A549 (cell line): ENCODE results near the gene REV1. TPM values are rescaled to one million over a fixed set of nuclear protein-coding genes. Genes with fewer than 3 reads are reported as not detected.
A peak's percentile ranks its signal among the peaks of the same experiment; 100 is the strongest.

Experiments used
- ATAC-seq, 2 experiments: fragments of 200-7000 bp in 1 of 2; fragments of >200 bp in 1 of 2; cut with Nextera tagmentation in 1 of 2; cut with Tn5 transposase in 1 of 2; 3 replicates each; pipeline versions ENCODE4 v1.8.0 to v1.9.1; 2018 to 2020; ENCODE audit warnings: mild to moderate bottlenecking in 1 of 2, moderate library complexity in 1 of 2
- CTCF ChIA-PET: fragments of 300-600 bp; sonication (Branson Sonifier 250); formaldehyde crosslinking; extraction: SDS; loops from one replicate; lab custom pipeline; 2021; ENCODE audit warnings: antibody characterized with exemption, inconsistent platforms; lab: Yijun Ruan, JAX
- POLR2A ChIA-PET: fragments of 350-600 bp; formaldehyde crosslinking; extraction: SDS; loops from one replicate; lab custom pipeline; 2021; ENCODE audit warnings: antibody characterized with exemption, inconsistent platforms; lab: Yijun Ruan, JAX
- DNase-seq, 2 experiments: peaks; one replicate each; pipeline versions ENCODE4 v3.0.0 to v3.0.0-alpha.2; 2011 to 2016; ENCODE audit warnings: low read depth in 1 of 2, low spot score in 1 of 2
- FAIRE-seq: peaks from 2 replicates; lab custom pipeline; 2011; peaks lifted over from hg19 to GRCh38; lab: Jason Lieb, UNC
- H3K27ac ChIP-seq, 2 experiments: fragments of >200 bp; sonication (Bioruptor Twin); formaldehyde crosslinking; 3 replicates each; pipeline ENCODE4 v1.5.1; 2016 to 2017
- H3K4me1 ChIP-seq: fragments of >200 bp; sonication (Bioruptor Twin); formaldehyde crosslinking; 3 replicates; pipeline ENCODE4 v1.6.1; 2016
- H3K4me2 ChIP-seq: fragments of >200 bp; sonication (Bioruptor Twin); formaldehyde crosslinking; 3 replicates; pipeline ENCODE4 v1.6.1; 2016
- H3K4me3 ChIP-seq: fragments of >200 bp; sonication (Bioruptor Twin); formaldehyde crosslinking; 3 replicates; pipeline ENCODE4 v1.5.1; 2016
- H3K9me3 ChIP-seq: fragments of >200 bp; sonication (Bioruptor Twin); formaldehyde crosslinking; 3 replicates; pipeline ENCODE4 v1.6.1; 2016
- BCL3 ChIP-seq: fragments of >200 bp; sonication (Bioruptor Twin); formaldehyde crosslinking; IDR thresholded peaks from 3 replicates; pipeline ENCODE4 v1.6.1; 2016
- CBX8 ChIP-seq: fragments of 200-600 bp; sonication (generic); IDR thresholded peaks from 2 replicates; pipeline ENCODE4 v1.6.1; 2016
- CEBPB ChIP-seq, 2 experiments: fragments of >200 bp in 1 of 2; sonication (Bioruptor Twin) in 1 of 2; formaldehyde crosslinking in 1 of 2; IDR thresholded peaks; 2 replicates each; pipeline ENCODE4 v1.6.1; 2012 to 2016
- E2F6 ChIP-seq: IDR thresholded peaks from 2 replicates; pipeline ENCODE4 v1.6.1; 2012; ENCODE audit warnings: low read depth, borderline replicate concordance
- ESRRA ChIP-seq: fragments of 150-350 bp; IDR thresholded peaks from 2 replicates; pipeline ENCODE4 v1.6.1; 2014; ENCODE audit warnings: mild to moderate bottlenecking, low read length, borderline replicate concordance
- FOXS1 ChIP-seq: fragments of 250-450 bp; sonication (Bioruptor Pico); IDR thresholded peaks from 2 replicates; pipeline ENCODE4 v1.5.0; 2020; ENCODE audit warnings: mild to moderate bottlenecking, moderate library complexity
- GATA3 ChIP-seq: IDR thresholded peaks from 2 replicates; pipeline ENCODE4 v1.6.1; 2012; ENCODE audit warnings: borderline replicate concordance
- HDAC2 ChIP-seq: fragments of 200-600 bp; sonication (generic); IDR thresholded peaks from 2 replicates; pipeline ENCODE4 v1.6.1; 2016
- HOXB13 ChIP-seq: fragments of 250-450 bp; sonication (Bioruptor Pico); IDR thresholded peaks from 2 replicates; pipeline ENCODE4 v1.5.0; 2020; ENCODE audit warnings: low read depth, mild to moderate bottlenecking, moderate library complexity
- HOXB5 ChIP-seq: fragments of 250-450 bp; sonication (Bioruptor Pico); IDR thresholded peaks from 2 replicates; pipeline ENCODE4 v1.5.0; 2020; ENCODE audit warnings: mild to moderate bottlenecking, moderate library complexity
- KDM1A ChIP-seq: fragments of 200-600 bp; sonication (generic); IDR thresholded peaks from 2 replicates; pipeline ENCODE4 v1.6.1; 2016; ENCODE audit warnings: low read depth, mild to moderate bottlenecking
- MAZ ChIP-seq: fragments of 150-350 bp; IDR thresholded peaks from 2 replicates; pipeline ENCODE4 v1.6.1; 2014; ENCODE audit warnings: antibody characterized with exemption, low read depth, low read length, borderline replicate concordance
- NR3C1 ChIP-seq: fragments of >200 bp; sonication (Bioruptor Twin); formaldehyde crosslinking; IDR thresholded peaks from 3 replicates; pipeline ENCODE4 v1.6.1; 2017
- RAD21 ChIP-seq, 2 experiments: fragments of >200 bp in 1 of 2; sonication (Bioruptor Twin) in 1 of 2; formaldehyde crosslinking in 1 of 2; IDR thresholded peaks in 1 of 2; conservative IDR thresholded peaks in 1 of 2; 2 replicates in 1 of 2; 3 replicates in 1 of 2; pipeline ENCODE4 v1.6.1; 2012 to 2018; ENCODE audit warnings: inconsistent platforms in 1 of 2
- REST ChIP-seq: fragments of 200-600 bp; sonication (generic); IDR thresholded peaks from 2 replicates; pipeline ENCODE4 v1.6.1; 2016; ENCODE audit warnings: antibody characterized with exemption, mild to moderate bottlenecking, moderate library complexity
- RNF2 ChIP-seq: fragments of 200-600 bp; sonication (generic); IDR thresholded peaks from 2 replicates; pipeline ENCODE4 v1.6.1; 2016; ENCODE audit warnings: low read depth, mild to moderate bottlenecking, antibody characterized with exemption, moderate library complexity, borderline replicate concordance
- ZC3H11A ChIP-seq: fragments of 450-650 bp; IDR thresholded peaks from 2 replicates; pipeline ENCODE4 v1.6.1; 2014; ENCODE audit warnings: antibody characterized with exemption, mild to moderate bottlenecking
- ZFP36 ChIP-seq: fragments of 450-650 bp; IDR thresholded peaks from 2 replicates; pipeline ENCODE4 v1.6.1; 2014; ENCODE audit warnings: borderline replicate concordance; ENCODE audit not compliant: partially characterized antibody
- ZNF302 ChIP-seq: fragments of 250-450 bp; sonication (Bioruptor Pico); IDR thresholded peaks from 2 replicates; pipeline ENCODE4 v1.9.0; 2021; ENCODE audit warnings: inconsistent platforms, mild to moderate bottlenecking, moderate library complexity
- WGBS: methylation state at CpG from one replicate; pipeline ENCODE4 v1.1.6; 2017; ENCODE audit errors: missing lambda C conversion rate; 5-methylcytosine and 5-hydroxymethylcytosine counted together
- polyA plus RNA-seq, 4 experiments: library from polyadenylated mRNA; depleted of rRNA in 3 of 4; stranded (reverse); fragments of >200 nt; fragmentation: RNase III in 1 of 4; extraction: RNeasy Plus Mini Kit Qiagen cat#74134 plus additional on column Dnase treatment in 1 of 4; gene quantifications; 2 replicates in 3 of 4; 3 replicates in 1 of 4; pipeline ENCODE4 v1.2.3, GENCODE V29; 2011 to 2017
- TF ChIP-seq, protein P1 (sequence below): IDR thresholded peaks from 2 replicates; pipeline ENCODE4 v1.6.1; 2012

The REV1 gene
- polyA plus RNA-seq, 2 of the 4 experiments (the other 2 are of a cell fraction), result 12.8 to 36.2 TPM

GRCh38 chr2:99492721-99493120, 2.9 kb upstream of the REV1 start:
- FAIRE-seq, result no peak
- H3K9me3 ChIP-seq, result no peaks in the 10 kb centered on the region
- peaks cover 17% of the 10 kb centered on the region for H3K4me1 ChIP-seq
- H3K4me3 ChIP-seq, result no peak overlapping the region
- ATAC-seq, result no peak
- no peak overlapping the region for H3K4me2 ChIP-seq
- H3K27ac ChIP-seq, result no peak overlapping the region
- ChIA-PET POLR2A (no interaction called here), CTCF (no interaction called here)
- TF ChIP-seq NR3C1 (no peak), ESRRA (no peak), CBX8 (no peak), HOXB5 (no peak), ZFP36 (no peak), RNF2 (no peak), ZC3H11A (no peak), RAD21 (conservative IDR thresholded peaks at IDR 0.05 in 1 of 2, IDR thresholded peaks at IDR 0.05 in 1 of 2) (no peak), MAZ (no peak), HOXB13 (CRISPR knock-in tag) (no peak), E2F6 (no peak), GATA3 (no peak), REST (no peak), BCL3 (no peak), HDAC2 (no peak), FOXS1 (CRISPR knock-in tag) (no peak), ZNF302 (CRISPR knock-in tag) (no peak), KDM1A (no peak)
- TF ChIP-seq, protein P1, sequence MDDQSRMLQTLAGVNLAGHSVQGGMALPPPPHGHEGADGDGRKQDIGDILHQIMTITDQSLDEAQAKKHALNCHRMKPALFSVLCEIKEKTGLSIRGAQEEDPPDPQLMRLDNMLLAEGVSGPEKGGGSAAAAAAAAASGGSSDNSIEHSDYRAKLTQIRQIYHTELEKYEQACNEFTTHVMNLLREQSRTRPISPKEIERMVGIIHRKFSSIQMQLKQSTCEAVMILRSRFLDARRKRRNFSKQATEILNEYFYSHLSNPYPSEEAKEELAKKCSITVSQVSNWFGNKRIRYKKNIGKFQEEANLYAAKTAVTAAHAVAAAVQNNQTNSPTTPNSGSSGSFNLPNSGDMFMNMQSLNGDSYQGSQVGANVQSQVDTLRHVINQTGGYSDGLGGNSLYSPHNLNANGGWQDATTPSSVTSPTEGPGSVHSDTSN, result no peak
- no peak for DNase-seq

DNA sequence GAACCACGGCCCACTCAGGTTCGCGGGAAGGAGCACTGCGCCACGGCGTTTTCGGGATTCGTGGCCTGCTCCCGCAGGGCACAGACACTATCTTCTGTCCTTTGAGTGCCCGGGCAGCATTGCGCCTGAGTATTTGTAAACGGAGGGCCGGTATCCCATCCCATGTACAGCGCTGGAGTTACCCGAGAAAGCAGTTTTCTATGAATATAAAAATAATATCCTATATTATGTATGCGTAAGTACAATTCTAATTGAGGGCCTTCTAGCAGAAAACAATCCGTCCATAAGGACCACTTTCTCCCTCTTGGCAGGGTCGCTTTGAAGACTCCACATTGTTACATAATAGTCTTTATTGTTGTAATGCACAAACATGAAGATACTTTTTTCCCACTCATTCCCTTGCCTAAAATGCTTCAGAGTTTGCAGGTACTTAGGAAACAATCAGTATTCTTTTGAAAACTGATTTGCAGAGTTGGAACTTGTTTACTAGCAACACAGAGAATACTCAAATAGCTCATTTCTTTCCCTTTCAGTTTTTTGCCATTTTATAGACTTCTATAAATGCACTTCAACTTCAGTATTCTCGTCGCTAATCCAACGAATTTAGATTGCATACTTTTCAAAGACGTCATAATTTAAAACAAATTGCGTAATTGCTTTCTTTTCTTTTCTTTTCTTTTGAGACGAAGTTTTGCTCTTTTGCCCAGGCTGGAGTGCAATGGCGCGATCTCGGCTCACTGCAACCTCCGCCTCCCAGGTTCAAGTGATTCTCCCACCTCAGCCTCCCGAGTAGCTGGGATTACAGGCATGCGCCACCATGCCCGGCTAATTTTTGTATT, 1.0 kb upstream of the REV1 start:
- FAIRE-seq, result no peak
- H3K4me3 ChIP-seq, result peak overlapping the region; percentile 87
- 29% methylated on average over 31 of the region's 31 CpGs for WGBS

More for the DNA sequence above, 1.0 kb upstream of the REV1 start:
- ATAC-seq (peak in 1 of 2 experiments; percentile 34; a peak in 3 of 6 replicates), DNase-seq (no peak)
- POLR2A ChIA-PET, result interaction anchor here (0.9 to 1.4 kb wide), 2 partner anchors 87 to 154 kb away, joined by 3 to 9 read pairs; partner anchors contain the start of genes EIF5B and TXNDC9
- TF ChIP-seq RAD21 (conservative IDR thresholded peaks at IDR 0.05 in 1 of 2, IDR thresholded peaks at IDR 0.05 in 1 of 2) (peak in 1 of 2 experiments; percentile 8; a peak in 1 of 5 replicates), CEBPB (IDR thresholded peaks at IDR 0.05) (no peak)
- Histone ChIP-seq H3K4me1 (peaks cover 20% of the 10 kb centered on the region), H3K4me2 (peak overlapping the region; percentile 99), H3K9me3 (no peaks in the 10 kb centered on the region), H3K27ac (peak overlapping the region; percentile 97 to 100)
- CTCF ChIA-PET, result interaction anchor here (0.7 to 1.8 kb wide), 10 partner anchors 11 to 749 kb away, joined by 3 to 6 read pairs (median 3); partner anchors contain the start of genes LIPT1 and TSGA10
